Keratinocyte (primary cell): ENCODE results near the gene NR6A1. TPM values are rescaled to one million over a fixed set of nuclear protein-coding genes. Genes with fewer than 3 reads are reported as not detected.

Experiments used
- DNase-seq: peaks from one replicate; pipeline ENCODE4 v3.0.0-alpha.2; 2011; ENCODE audit warnings: low read depth, missing footprints, low spot score
- FAIRE-seq: peaks from 2 replicates; lab custom pipeline; 2011; peaks lifted over from hg19 to GRCh38; lab: Jason Lieb, UNC
- H2AFZ ChIP-seq: 2 replicates; pipeline ENCODE4 v1.6.0; 2012; ENCODE audit warnings: low read length, control low read depth, inconsistent platforms; ENCODE audit not compliant: control insufficient read depth
- H3K27ac ChIP-seq: 2 replicates; pipeline ENCODE4 v1.5.1; 2011; ENCODE audit warnings: low read length; ENCODE audit not compliant: control insufficient read depth, insufficient read depth
- H3K27me3 ChIP-seq: 3 replicates; pipeline ENCODE4 v1.6.0; 2011; ENCODE audit warnings: low read length; ENCODE audit not compliant: control insufficient read depth, insufficient read depth; ENCODE audit errors: extremely low read depth
- H3K36me3 ChIP-seq, 2 experiments: 2 replicates in 1 of 2; 3 replicates in 1 of 2; pipeline ENCODE4 v1.5.1; 2011; ENCODE audit warnings: low read length in 2 of 2, mild to moderate bottlenecking in 1 of 2; ENCODE audit not compliant: control insufficient read depth in 2 of 2, insufficient read depth in 2 of 2; ENCODE audit errors: extremely low read depth in 1 of 2
- H3K4me1 ChIP-seq: 3 replicates; pipeline ENCODE4 v1.5.1; 2011; ENCODE audit warnings: low read length; ENCODE audit not compliant: control insufficient read depth, insufficient read depth; ENCODE audit errors: extremely low read depth
- H3K4me2 ChIP-seq: 3 replicates; pipeline ENCODE4 v1.6.0; 2011; ENCODE audit warnings: low read depth, low read length; ENCODE audit not compliant: control insufficient read depth, insufficient read depth; ENCODE audit errors: extremely low read depth
- H3K4me3 ChIP-seq, 3 experiments: fragments of 200-600 bp in 1 of 3; sonication (generic) in 1 of 3; 2 replicates in 2 of 3; 3 replicates in 1 of 3; pipeline ENCODE4 v1.5.1; 2011 to 2016; ENCODE audit warnings: low read length in 3 of 3, mild to moderate bottlenecking in 3 of 3, control low read depth in 2 of 3, inconsistent platforms in 1 of 3, low read depth in 1 of 3, mixed read lengths in 1 of 3, mixed run types in 1 of 3, moderate library complexity in 1 of 3; ENCODE audit not compliant: control insufficient read depth in 2 of 3, insufficient read depth in 2 of 3; ENCODE audit errors: extremely low read depth in 1 of 3
- H3K79me2 ChIP-seq: 2 replicates; pipeline ENCODE4 v1.6.0; 2012; ENCODE audit warnings: low read length; ENCODE audit not compliant: control insufficient read depth, insufficient read depth
- H3K9ac ChIP-seq: 3 replicates; pipeline ENCODE4 v1.6.0; 2011; ENCODE audit warnings: low read length; ENCODE audit not compliant: control insufficient read depth, insufficient read depth; ENCODE audit errors: extremely low read depth
- H3K9me1 ChIP-seq: 3 replicates; pipeline ENCODE4 v1.6.0; 2011; ENCODE audit warnings: low read length; ENCODE audit not compliant: control insufficient read depth, insufficient read depth; ENCODE audit errors: extremely low read depth
- H3K9me3 ChIP-seq: 2 replicates; pipeline ENCODE4 v1.5.1; 2012; ENCODE audit warnings: low read depth, low read length; ENCODE audit not compliant: control insufficient read depth
- H4K20me1 ChIP-seq: 3 replicates; pipeline ENCODE4 v1.6.0; 2011; ENCODE audit warnings: low read length; ENCODE audit not compliant: control insufficient read depth, insufficient read depth; ENCODE audit errors: extremely low read depth
- EZH2 ChIP-seq: IDR thresholded peaks from one replicate; pipeline ENCODE4 v1.6.1; 2012; ENCODE audit warnings: inconsistent platforms, mild to moderate bottlenecking, low read length, moderate library complexity
- dilution Hi-C: fragments of 300-500 bp; cut with MboI; formaldehyde crosslinking; loops from one replicate; pipeline ENCODE4 v1.7.0; 2020; ENCODE audit warnings: low sequenced_read_pairs; ENCODE audit not compliant: extremely low pct_ligation_motif_present
- polyA plus RNA-seq, 5 experiments: library from polyadenylated mRNA; depleted of rRNA in 3 of 5; stranded (reverse) in 3 of 5; stranded (forward) in 1 of 5; unstranded in 1 of 5; fragments of >200 nt; gene quantifications; 1 replicate in 1 of 5; 2 replicates in 3 of 5; 3 replicates in 1 of 5; pipeline versions ENCODE4 v1.2.1 to v1.2.3, GENCODE V29; 2011 to 2012; ENCODE audit warnings: missing spikeins in 2 of 5, low read depth in 1 of 5, low replicate concordance in 1 of 5
- TF ChIP-seq, protein P1 (sequence below), 3 experiments: IDR thresholded peaks in 1 of 3; conservative IDR thresholded peaks in 1 of 3; optimal IDR thresholded peaks in 1 of 3; 2 replicates in 2 of 3; 3 replicates in 1 of 3; pipeline versions ENCODE3 to v1.5.1; 2011; ENCODE audit warnings: low read length in 3 of 3, mild to moderate bottlenecking in 3 of 3, moderate library complexity in 2 of 3, control low read depth in 1 of 3, inconsistent platforms in 1 of 3; ENCODE audit not compliant: insufficient read depth in 2 of 3; ENCODE audit errors: extremely low read depth in 1 of 3

NR6A1 gene
- polyA plus RNA-seq, 1 donor (not counting 4 experiments of a cell fraction or from before 2014, with no cell fraction given) = 1.8 TPM

DNA sequence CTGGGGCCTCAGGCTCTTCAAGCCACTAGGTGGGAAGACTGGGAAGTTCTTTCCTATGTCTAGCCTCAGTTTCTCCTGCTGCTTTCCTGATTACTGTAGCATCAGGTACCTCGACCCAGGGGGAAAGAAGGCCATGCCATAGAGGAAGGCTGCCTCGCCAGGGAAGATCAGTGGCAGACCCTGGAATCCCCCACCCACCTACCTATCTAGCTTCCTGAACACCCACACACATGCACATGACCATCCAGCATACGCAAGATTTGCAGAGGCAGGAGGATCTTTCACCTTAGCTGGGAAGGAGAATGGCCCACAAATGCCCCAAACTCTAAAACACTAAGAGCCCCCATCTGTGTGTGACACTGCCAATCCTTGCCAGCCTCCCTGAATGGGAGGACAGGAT is 271.9 kb downstream of the NR6A1 start:
- no peaks in the 10 kb centered on the region for H3K9me1 ChIP-seq
- FAIRE-seq = no peak
- no peaks in the 10 kb centered on the region for H3K9me3 ChIP-seq
- peaks cover 4% of the 10 kb centered on the region for H3K4me1 ChIP-seq
- TF ChIP-seq, protein P1, sequence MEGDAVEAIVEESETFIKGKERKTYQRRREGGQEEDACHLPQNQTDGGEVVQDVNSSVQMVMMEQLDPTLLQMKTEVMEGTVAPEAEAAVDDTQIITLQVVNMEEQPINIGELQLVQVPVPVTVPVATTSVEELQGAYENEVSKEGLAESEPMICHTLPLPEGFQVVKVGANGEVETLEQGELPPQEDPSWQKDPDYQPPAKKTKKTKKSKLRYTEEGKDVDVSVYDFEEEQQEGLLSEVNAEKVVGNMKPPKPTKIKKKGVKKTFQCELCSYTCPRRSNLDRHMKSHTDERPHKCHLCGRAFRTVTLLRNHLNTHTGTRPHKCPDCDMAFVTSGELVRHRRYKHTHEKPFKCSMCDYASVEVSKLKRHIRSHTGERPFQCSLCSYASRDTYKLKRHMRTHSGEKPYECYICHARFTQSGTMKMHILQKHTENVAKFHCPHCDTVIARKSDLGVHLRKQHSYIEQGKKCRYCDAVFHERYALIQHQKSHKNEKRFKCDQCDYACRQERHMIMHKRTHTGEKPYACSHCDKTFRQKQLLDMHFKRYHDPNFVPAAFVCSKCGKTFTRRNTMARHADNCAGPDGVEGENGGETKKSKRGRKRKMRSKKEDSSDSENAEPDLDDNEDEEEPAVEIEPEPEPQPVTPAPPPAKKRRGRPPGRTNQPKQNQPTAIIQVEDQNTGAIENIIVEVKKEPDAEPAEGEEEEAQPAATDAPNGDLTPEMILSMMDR (optimal IDR thresholded peaks at IDR 0.05 in 1 of 3, IDR thresholded peaks at IDR 0.05 in 1 of 3, conservative IDR thresholded peaks at IDR 0.05 in 1 of 3; ENCODE audit: extremely low read depth in 1 of 3, insufficient read depth in 2 of 3, low read length in 3 of 3) = no peak
- TF ChIP-seq EZH2 = no peak
- H4K20me1 ChIP-seq = no peaks in the 10 kb centered on the region
- H3K4me2 ChIP-seq = no peak overlapping the region
- no peak for DNase-seq
- dilution Hi-C loops = no loop called here
- no peaks in the 10 kb centered on the region for H3K79me2 ChIP-seq
- no peak overlapping the region for H3K9ac ChIP-seq
- peaks cover 49% of the 10 kb centered on the region for H3K27me3 ChIP-seq
- H3K4me3 ChIP-seq = no peak overlapping the region
- no peaks in the 10 kb centered on the region for H3K36me3 ChIP-seq
- no peak overlapping the region for H2AFZ ChIP-seq
- H3K27ac ChIP-seq = no peak overlapping the region

DNA sequence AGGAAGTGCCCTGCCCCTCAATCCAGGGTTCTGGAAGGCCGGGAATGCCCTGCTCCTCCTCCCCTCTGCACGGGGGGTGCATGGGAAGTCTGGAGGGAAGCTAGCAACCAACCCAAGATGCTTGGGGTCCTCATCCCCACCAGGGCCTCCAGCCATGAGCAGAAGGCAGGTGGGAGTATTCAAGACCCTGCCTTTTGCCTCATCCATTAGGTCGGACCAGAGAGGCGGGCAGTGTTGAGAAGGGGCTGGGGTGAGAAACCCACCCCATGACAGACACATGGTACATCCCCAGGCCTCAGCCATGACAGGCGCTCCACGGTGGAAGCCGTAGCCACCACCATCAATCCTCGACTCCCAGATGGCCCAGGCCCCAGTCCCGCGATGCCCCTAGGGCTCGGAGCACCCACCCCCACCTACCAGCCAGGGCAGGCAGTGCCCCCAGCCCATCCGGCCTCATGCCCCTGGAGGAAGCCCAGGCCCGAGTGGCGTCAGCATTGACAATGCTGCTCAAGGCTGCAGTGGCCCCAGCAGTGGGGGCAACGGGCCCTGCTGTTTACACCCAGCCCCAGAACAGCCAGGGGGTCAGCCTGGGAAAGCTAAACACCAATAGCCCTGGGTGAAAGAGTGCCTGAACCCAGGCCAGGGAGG is 272.5 kb downstream of the NR6A1 start:
- no peak for DNase-seq
- no peak overlapping the region for H3K27ac ChIP-seq
- H3K9ac ChIP-seq = no peak overlapping the region
- H3K4me1 ChIP-seq = no peaks in the 10 kb centered on the region
- no peak overlapping the region for H3K4me3 ChIP-seq
- H3K36me3 ChIP-seq = no peaks in the 10 kb centered on the region
- no peaks in the 10 kb centered on the region for H3K79me2 ChIP-seq
- no peaks in the 10 kb centered on the region for H3K9me3 ChIP-seq
- no peak for FAIRE-seq
- H3K4me2 ChIP-seq = no peak overlapping the region
- TF ChIP-seq, protein P1 (optimal IDR thresholded peaks at IDR 0.05 in 1 of 3, IDR thresholded peaks at IDR 0.05 in 1 of 3, conservative IDR thresholded peaks at IDR 0.05 in 1 of 3; ENCODE audit: extremely low read depth in 1 of 3, insufficient read depth in 2 of 3, low read length in 3 of 3) = no peak
- TF ChIP-seq EZH2 = no peak
- dilution Hi-C loops = no loop called here
- H4K20me1 ChIP-seq = no peaks in the 10 kb centered on the region
- H2AFZ ChIP-seq = no peak overlapping the region
- peaks cover 43% of the 10 kb centered on the region for H3K27me3 ChIP-seq
- no peaks in the 10 kb centered on the region for H3K9me1 ChIP-seq
